GM23248 (cell line): ENCODE data around the gene AGAP1. TPM values are rescaled to one million over a fixed set of nuclear protein-coding genes. Genes with fewer than 3 reads are reported as not detected.
A peak's percentile ranks its signal among the peaks of the same experiment; 100 is the strongest.

Experiments used
- DNase-seq: peaks from one replicate; pipeline ENCODE4 v3.0.0-alpha.2; 2015
- H2AFZ ChIP-seq: fragments of 200-600 bp; sonication (generic); 2 replicates; pipeline ENCODE4 v1.6.1; 2016; ENCODE audit warnings: antibody characterized with exemption
- H3F3A ChIP-seq: fragments of 200-600 bp; sonication (generic); 2 replicates; pipeline ENCODE4 v1.6.1; 2016; ENCODE audit warnings: mild to moderate bottlenecking, antibody characterized with exemption, mixed run types; ENCODE audit not compliant: insufficient read depth
- H3K27ac ChIP-seq: fragments of 200-600 bp; sonication (generic); 2 replicates; pipeline ENCODE4 v1.5.1; 2016; ENCODE audit warnings: mild to moderate bottlenecking
- H3K27me3 ChIP-seq: fragments of 200-600 bp; sonication (generic); replicated peaks from 2 replicates; pipeline ENCODE4 v1.6.1; 2016; ENCODE audit warnings: mild to moderate bottlenecking; ENCODE audit not compliant: insufficient read depth
- H3K36me3 ChIP-seq: fragments of 200-600 bp; sonication (generic); 2 replicates; pipeline ENCODE4 v1.6.1; 2016; ENCODE audit warnings: low read depth, mild to moderate bottlenecking
- H3K4me1 ChIP-seq: fragments of 200-600 bp; sonication (generic); 2 replicates; pipeline ENCODE4 v1.6.1; 2016; ENCODE audit warnings: mild to moderate bottlenecking; ENCODE audit not compliant: insufficient read depth
- H3K4me2 ChIP-seq: fragments of 200-600 bp; sonication (generic); one replicate; pipeline ENCODE4 v1.6.1; 2016; ENCODE audit warnings: mild to moderate bottlenecking; ENCODE audit not compliant: unreplicated experiment
- H3K4me3 ChIP-seq: fragments of 200-600 bp; sonication (generic); 2 replicates; pipeline ENCODE4 v1.5.1; 2016; ENCODE audit warnings: mild to moderate bottlenecking
- H3K79me2 ChIP-seq: fragments of 200-600 bp; sonication (generic); 2 replicates; pipeline ENCODE4 v1.6.1; 2016; ENCODE audit warnings: mild to moderate bottlenecking; ENCODE audit not compliant: insufficient read depth
- H3K9ac ChIP-seq: fragments of 200-600 bp; sonication (generic); 2 replicates; pipeline ENCODE4 v1.6.1; 2016; ENCODE audit warnings: mild to moderate bottlenecking
- H3K9me2 ChIP-seq: fragments of 200-600 bp; sonication (generic); 2 replicates; pipeline ENCODE4 v1.6.1; 2016; ENCODE audit warnings: mixed run types, mild to moderate bottlenecking, moderate library complexity; ENCODE audit not compliant: insufficient read depth
- H3K9me3 ChIP-seq: fragments of 200-600 bp; sonication (generic); one replicate; pipeline ENCODE4 v1.6.1; 2017; ENCODE audit warnings: low read depth
- H4K20me1 ChIP-seq: fragments of 200-600 bp; sonication (generic); 2 replicates; pipeline ENCODE4 v1.6.0; 2016; ENCODE audit not compliant: insufficient read depth
- EZH2 ChIP-seq: fragments of 200-600 bp; sonication (generic); IDR thresholded peaks from 2 replicates; pipeline ENCODE4 v1.6.1; 2018; ENCODE audit warnings: antibody characterized with exemption, mild to moderate bottlenecking; ENCODE audit not compliant: insufficient read depth, poor library complexity, severe bottlenecking
- EZH2phosphoT487 ChIP-seq: fragments of 200-600 bp; sonication (generic); IDR thresholded peaks from 2 replicates; pipeline ENCODE4 v1.6.1; 2018; ENCODE audit warnings: antibody characterized with exemption, moderate library complexity, mild to moderate bottlenecking, low read depth; ENCODE audit not compliant: insufficient read depth
- WGBS, 2 experiments: methylation state at CpG; one replicate each; pipeline ENCODE4 v1.1.6; 2015 to 2017; ENCODE audit warnings: low lambda C conversion rate in 2 of 2, low coverage in 1 of 2; ENCODE audit errors: missing lambda C conversion rate in 2 of 2; 5-methylcytosine and 5-hydroxymethylcytosine counted together
- in situ Hi-C: fragments of 300-500 bp; cut with MboI; formaldehyde crosslinking; loops from 2 replicates; pipeline ENCODE4 v1.15.0; 2020
- polyA plus RNA-seq: library from polyadenylated mRNA; unstranded; fragments of >200 nt; fragmentation: Nextera tagmentation; extraction: Ambion mirVana; gene quantifications from 2 replicates; pipeline ENCODE4 v1.2.1, GENCODE V29; 2016
- total RNA-seq: library from RNA; depleted of rRNA; stranded (reverse); fragments of >200 nt; shearing (Covaris generic); gene quantifications from 2 replicates; pipeline ENCODE4 v1.2.3, GENCODE V29; 2014

Gene AGAP1
- total and polyA plus RNA-seq, 2 experiments from 2014 or later: 2.2 to 9.9 TPM

- H3K27me3 ChIP-seq: no peaks in the 10 kb centered on the region
- TF ChIP-seq EZH2phosphoT487: no peak
- TF ChIP-seq EZH2: no peak
- no peak overlapping the region for H3K4me2 ChIP-seq
- H3K4me1 ChIP-seq: 0 out of 2 replicates have a peak, but pooled peaks cover 5% of the 10 kb centered on the region
- no peaks in the 10 kb centered on the region for H3K9me3 ChIP-seq
- no peak overlapping the region for H3K4me3 ChIP-seq
- WGBS, 2 experiments: 63 to 65% methylated on average over 13 of the region's 13 CpGs
- no peaks in the 10 kb centered on the region for H3K9me2 ChIP-seq
- in situ Hi-C loops: no loop called here
- H3F3A ChIP-seq: peaks cover 5% of the 10 kb centered on the region; the same call in 1 of the 2 replicates
- no peak overlapping the region for H3K27ac ChIP-seq
- no peak overlapping the region for H2AFZ ChIP-seq
- H3K9ac ChIP-seq: peak overlapping the region; percentile 3; the same call in 1 of the 2 replicates
- no peak for DNase-seq
- H3K36me3 ChIP-seq: no peaks in the 10 kb centered on the region
- H3K79me2 ChIP-seq: peaks cover 75% of the 10 kb centered on the region
- no peaks in the 10 kb centered on the region for H4K20me1 ChIP-seq
These were observed 207.6 kb downstream of the AGAP1 start for GRCh38 chr2:235701206-235701981.

GRCh38 chr2:235702186-235702585 is 208.3 kb downstream of the AGAP1 start:
- peaks cover 74% of the 10 kb centered on the region for H3K79me2 ChIP-seq
- peak overlapping the region; percentile 74 for H3K27ac ChIP-seq
- H3K4me1 ChIP-seq: 0 out of 2 replicates have a peak, but pooled peaks cover 5% of the 10 kb centered on the region
- in situ Hi-C loops: no loop called here
- no peak overlapping the region for H2AFZ ChIP-seq
- WGBS, 2 experiments: 57 to 72% methylated on average over 4 of the region's 4 CpGs
- H3F3A ChIP-seq: peaks cover 5% of the 10 kb centered on the region; the same call in 1 of the 2 replicates
- DNase-seq: no peak
- H3K9me2 ChIP-seq: no peaks in the 10 kb centered on the region
- H3K4me3 ChIP-seq: no peak overlapping the region
- no peaks in the 10 kb centered on the region for H3K27me3 ChIP-seq
- TF ChIP-seq EZH2 (no peak), EZH2phosphoT487 (no peak)
- H4K20me1 ChIP-seq: no peaks in the 10 kb centered on the region
- H3K9ac ChIP-seq: no peak overlapping the region
- H3K9me3 ChIP-seq: no peaks in the 10 kb centered on the region
- H3K4me2 ChIP-seq: no peak overlapping the region
- H3K36me3 ChIP-seq: no peaks in the 10 kb centered on the region

GRCh38 chr2:235703711-235704295 is 210.0 kb downstream of the AGAP1 start:
- WGBS, 2 experiments: 79 to 81% methylated on average over 10 of the region's 10 CpGs
- Histone ChIP-seq H3K4me1 (peaks cover 8% of the 10 kb centered on the region), H3F3A (peaks cover 5% of the 10 kb centered on the region; the same call in 1 of the 2 replicates), H3K4me3 (no peak overlapping the region), H3K9me3 (no peaks in the 10 kb centered on the region), H3K9me2 (no peaks in the 10 kb centered on the region), H3K36me3 (no peaks in the 10 kb centered on the region), H3K9ac (no peak overlapping the region), H3K4me2 (no peak overlapping the region), H3K27me3 (no peaks in the 10 kb centered on the region), H3K27ac (no peak overlapping the region; the same call in 1 of the 2 replicates), H4K20me1 (no peaks in the 10 kb centered on the region), H2AFZ (no peak overlapping the region), H3K79me2 (peaks cover 66% of the 10 kb centered on the region)
- in situ Hi-C loops: no loop called here
- TF ChIP-seq EZH2phosphoT487: no peak
- no peak for TF ChIP-seq EZH2
- DNase-seq: no peak

- no peaks in the 10 kb centered on the region for H3K36me3 ChIP-seq
- peaks cover 52% of the 10 kb centered on the region for H3K79me2 ChIP-seq
- in situ Hi-C loops: no loop called here
- no peak overlapping the region for H3K9ac ChIP-seq
- no peak overlapping the region for H3K4me2 ChIP-seq
- H3K9me3 ChIP-seq: no peaks in the 10 kb centered on the region
- WGBS, 2 experiments: 71 to 79% methylated on average over 8 of the region's 8 CpGs
- H3F3A ChIP-seq: peaks cover 10% of the 10 kb centered on the region; the same call in 1 of the 2 replicates
- no peak overlapping the region for H3K27ac ChIP-seq
- H4K20me1 ChIP-seq: 0 out of 2 replicates have a peak, but pooled peaks cover 3% of the 10 kb centered on the region
- no peaks in the 10 kb centered on the region for H3K9me2 ChIP-seq
- peaks cover 21% of the 10 kb centered on the region for H3K4me1 ChIP-seq
- H3K4me3 ChIP-seq: no peak overlapping the region
- DNase-seq: no peak
- no peak overlapping the region for H2AFZ ChIP-seq
- H3K27me3 ChIP-seq: no peaks in the 10 kb centered on the region
- no peak for TF ChIP-seq EZH2
- no peak for TF ChIP-seq EZH2phosphoT487
These were observed 211.5 kb downstream of the AGAP1 start for GRCh38 chr2:235705296-235705695.
